Ureter (tissue), 1 donor: ENCODE results near the gene KANK3. TPM values are rescaled to one million over a fixed set of nuclear protein-coding genes. Genes with fewer than 3 reads are reported as not detected.
A peak's percentile ranks its signal among the peaks of the same experiment; 100 is the strongest.
"Not testable (repeated sequence)": the region's sequence is repeated elsewhere in the genome, so short reads cannot be mapped to it uniquely, and the experiment has no call there.

Source experiments
- DNase-seq: peaks from one replicate; pipeline ENCODE4 v3.0.0-alpha.2; 2020; ENCODE audit warnings: low spot score
- total RNA-seq: library from RNA; stranded (reverse); gene quantifications from one replicate; pipeline ENCODE4 v1.2.4, GENCODE V29; 2023
- donor health status: DM: yes; HTN: yes; CAD: no.

The KANK3 gene
- total RNA-seq, 1 donor from 2014 or later = 12.8 TPM

DNA sequence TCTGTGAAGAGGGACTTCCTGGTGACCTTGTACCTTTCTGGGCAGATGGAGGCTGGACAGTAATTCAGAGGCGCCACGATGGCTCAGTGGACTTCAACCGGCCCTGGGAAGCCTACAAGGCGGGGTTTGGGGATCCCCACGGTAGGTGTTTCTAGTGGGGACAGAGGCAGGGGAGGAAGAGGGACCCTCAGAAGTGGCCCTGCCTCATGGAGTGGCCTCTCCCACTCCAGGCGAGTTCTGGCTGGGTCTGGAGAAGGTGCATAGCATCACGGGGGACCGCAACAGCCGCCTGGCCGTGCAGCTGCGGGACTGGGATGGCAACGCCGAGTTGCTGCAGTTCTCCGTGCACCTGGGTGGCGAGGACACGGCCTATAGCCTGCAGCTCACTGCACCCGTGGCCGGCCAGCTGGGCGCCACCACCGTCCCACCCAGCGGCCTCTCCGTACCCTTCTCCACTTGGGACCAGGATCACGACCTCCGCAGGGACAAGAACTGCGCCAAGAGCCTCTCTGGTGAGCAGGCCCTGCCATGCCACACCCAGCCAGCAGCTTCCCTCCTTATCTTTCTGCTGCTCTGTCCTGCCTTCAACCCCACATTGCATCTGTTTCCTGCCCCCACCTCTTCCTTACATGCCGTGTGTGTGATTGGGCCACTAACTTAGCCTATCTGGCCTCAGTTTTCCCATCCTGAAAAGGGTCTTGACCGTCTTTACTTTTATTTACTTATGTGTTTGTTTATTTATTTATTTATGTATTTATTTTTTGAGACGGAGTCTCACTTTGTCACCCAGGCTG, 28.1 kb upstream of the KANK3 start:
- no peak for DNase-seq

DNA sequence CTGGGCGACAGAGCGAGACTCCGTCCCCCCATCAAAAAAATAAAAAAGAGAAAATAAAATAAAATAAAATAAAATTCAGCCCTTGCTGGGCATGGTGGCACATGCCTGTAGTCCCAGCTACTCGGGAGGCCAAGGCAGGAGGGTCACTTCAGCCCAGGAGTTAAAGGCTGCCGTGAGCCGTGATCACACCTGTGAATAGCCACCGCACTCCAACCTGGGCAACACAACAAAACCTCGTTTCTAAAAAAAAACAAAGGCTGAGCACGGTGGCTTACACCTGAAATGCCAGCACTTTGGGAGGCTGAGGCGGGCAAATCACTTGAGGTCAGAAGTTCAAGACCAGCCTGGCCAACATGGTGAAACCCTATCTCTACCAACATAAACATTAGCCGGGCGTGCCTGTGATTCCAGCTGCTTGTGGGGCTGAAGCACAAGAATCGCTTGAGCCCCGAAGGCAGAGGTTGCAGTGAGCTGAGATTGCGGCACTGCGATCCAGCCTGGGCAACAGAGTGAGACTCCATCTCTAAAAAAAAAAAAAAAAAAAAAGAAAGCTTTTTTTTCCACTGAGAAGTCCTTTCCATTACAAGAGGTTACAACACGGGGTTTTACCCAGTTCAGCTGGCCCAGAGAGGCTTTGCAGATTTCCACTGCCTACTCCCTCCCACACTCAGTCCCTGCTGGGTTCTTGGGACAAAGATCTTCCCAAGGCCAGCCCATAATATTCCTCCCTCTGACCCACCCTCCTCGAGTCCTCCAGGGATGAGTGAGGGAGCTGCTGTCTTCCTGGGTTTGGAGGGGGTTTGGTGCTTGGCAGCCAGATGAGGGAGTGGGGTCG, 27.3 kb upstream of the KANK3 start:
- no peak for DNase-seq

GRCh38 chr19:8367327-8368001, 24.4 kb upstream of the KANK3 start:
- DNase-seq = peak; percentile 88

- no peak for DNase-seq
Observed at GRCh38 chr19:8366961-8367326, 23.9 kb upstream of the KANK3 start.

DNA sequence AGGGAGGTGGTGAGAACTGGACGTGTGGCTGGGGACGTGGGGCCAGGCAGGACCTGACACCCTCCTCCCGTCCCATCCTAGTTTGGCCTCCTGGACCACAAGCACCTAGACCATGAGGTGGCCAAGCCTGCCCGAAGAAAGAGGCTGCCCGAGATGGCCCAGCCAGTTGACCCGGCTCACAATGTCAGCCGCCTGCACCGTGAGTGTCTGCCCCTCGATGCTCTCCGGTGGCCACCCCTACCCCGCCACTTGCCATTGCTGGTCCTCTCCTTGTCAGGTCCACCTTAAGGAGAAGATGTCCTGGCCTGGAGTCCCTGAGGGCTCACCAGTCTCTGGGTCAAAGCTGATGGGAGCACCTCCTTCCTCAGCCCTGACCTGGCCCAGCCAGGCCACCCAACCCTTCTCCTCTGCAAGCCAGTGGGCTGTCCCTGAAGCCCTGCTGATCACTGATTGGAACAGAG, 23.1 kb upstream of the KANK3 start:
- no peak for DNase-seq

DNA sequence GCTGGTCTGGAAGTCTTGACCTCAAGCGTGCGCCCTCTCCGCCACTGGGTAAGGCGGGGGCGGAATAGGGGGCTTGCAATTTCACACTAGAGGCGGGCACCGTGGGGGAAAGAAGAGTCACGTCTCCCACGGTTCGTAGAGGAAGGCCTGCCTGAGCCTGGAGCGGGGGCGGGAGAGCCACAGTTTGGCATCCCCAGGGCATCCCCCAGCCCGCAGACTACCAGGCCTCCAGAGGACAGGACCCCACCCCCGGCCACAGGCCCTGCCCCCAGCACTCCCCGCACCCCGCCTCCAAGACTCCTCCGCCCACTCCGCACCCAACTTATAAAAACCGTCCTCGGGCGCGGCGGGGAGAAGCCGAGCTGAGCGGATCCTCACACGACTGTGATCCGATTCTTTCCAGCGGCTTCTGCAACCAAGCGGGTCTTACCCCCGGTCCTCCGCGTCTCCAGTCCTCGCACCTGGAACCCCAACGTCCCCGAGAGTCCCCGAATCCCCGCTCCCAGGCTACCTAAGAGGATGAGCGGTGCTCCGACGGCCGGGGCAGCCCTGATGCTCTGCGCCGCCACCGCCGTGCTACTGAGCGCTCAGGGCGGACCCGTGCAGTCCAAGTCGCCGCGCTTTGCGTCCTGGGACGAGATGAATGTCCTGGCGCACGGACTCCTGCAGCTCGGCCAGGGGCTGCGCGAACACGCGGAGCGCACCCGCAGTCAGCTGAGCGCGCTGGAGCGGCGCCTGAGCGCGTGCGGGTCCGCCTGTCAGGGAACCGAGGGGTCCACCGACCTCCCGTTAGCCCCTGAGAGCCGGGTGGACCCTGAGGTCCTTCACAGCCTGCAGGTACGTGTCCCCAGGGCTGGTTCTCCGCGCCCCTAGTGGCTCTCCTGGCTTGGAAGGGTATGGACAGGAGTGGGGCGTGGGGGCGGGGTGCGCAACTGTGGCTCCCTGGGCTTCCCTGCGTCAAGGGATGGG, 21.0 kb upstream of the KANK3 start, which contains the start of gene ANGPTL4:
TSS of gene ANGPTL4 (plus strand) at position 353 of the 969 bp plus-strand sequence. CDS start at position 520, 167 bp downstream.
- DNase-seq = peak; percentile 80

- peak; percentile 95 for DNase-seq
Observed at GRCh38 chr19:8361921-8362793, 19.1 kb upstream of the KANK3 start.

GRCh38 chr19:8360196-8360595, 17.1 kb upstream of the KANK3 start:
- DNase-seq = no peak

DNA sequence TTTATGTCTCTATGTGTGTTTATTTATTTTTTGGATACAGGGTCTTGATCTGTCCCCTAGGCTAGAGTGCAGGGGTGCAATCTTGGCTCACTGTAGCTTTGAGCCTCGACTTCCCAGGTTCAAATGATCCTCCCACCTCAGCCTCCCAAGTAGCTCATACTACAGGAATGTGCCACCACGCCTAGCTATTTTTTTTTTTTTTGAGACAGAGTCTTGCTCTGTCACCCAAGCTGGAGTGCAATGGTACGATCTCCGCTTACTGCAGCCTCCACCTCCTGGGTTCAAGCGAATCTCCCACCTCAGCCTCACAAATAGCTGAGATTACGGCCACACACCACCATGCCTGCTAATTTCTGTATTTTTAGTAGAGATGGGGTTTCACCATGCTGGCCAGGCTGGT, 15.9 kb upstream of the KANK3 start:
- no peak for DNase-seq

DNA sequence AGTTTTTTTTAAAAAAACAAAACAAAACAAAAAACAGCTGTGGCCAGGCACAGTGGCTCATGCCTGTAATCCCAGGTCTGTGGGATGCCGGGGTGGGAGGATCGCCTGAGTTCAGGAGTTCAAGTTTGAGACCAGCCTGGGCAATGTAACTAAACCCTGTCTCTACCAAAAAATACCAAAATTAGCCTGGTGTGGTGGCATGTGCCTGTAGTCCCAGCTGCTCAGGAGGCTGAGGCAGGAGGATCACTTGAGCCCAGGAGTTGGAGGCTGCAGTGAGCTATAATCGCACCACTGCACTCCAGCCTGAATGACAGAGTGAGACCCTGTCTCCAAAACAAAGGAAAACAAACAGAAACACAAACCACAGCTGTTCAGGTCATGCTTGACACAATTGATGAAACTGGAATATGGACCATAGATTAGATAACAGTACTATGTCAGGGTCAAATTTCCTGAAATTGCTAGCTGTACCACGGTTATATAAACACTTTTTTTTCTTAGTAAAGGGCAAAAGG, 14.0 kb upstream of the KANK3 start:
- no peak for DNase-seq

DNA sequence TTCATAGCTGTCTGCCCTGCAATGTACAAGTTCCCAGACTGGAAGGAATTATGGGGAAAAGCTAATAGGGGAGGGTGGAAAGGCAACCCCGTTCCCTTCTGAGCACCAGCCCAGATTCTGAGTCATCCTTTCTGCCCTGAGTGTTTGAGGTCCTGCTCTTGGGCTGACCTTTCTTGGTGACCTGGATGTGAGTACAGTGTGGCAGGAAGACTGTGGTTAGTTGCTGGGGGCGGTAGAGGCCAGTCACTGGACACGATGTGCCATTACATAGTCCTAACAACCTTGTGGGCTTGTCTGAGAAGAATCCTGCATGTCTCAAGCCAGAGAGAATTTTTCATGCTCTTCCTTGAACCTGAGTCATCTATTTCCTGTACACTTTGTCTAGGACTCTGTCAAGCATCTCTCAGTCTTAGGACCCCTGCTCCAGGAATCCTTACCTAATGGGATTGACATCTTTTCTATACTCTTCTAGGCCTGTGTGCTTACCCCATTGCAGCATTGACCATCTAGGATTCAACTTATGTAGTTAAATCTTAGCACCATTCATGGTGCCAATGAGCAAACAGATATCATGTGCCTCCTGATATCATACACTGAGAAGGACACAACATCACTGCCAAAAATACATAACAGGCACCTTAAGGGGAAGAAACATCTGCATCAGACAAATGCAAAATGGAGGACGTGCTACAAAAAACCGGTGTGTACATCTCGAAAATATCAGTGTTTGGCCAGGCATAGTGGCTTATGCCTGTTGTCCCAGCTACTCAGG, 12.8 kb upstream of the KANK3 start:
- DNase-seq = no peak

GRCh38 chr19:8352845-8353244, 9.8 kb upstream of the KANK3 start:
- DNase-seq = not testable (repeated sequence)

- DNase-seq = no peak
Observed at GRCh38 chr19:8352134-8352827, 9.2 kb upstream of the KANK3 start.

DNA sequence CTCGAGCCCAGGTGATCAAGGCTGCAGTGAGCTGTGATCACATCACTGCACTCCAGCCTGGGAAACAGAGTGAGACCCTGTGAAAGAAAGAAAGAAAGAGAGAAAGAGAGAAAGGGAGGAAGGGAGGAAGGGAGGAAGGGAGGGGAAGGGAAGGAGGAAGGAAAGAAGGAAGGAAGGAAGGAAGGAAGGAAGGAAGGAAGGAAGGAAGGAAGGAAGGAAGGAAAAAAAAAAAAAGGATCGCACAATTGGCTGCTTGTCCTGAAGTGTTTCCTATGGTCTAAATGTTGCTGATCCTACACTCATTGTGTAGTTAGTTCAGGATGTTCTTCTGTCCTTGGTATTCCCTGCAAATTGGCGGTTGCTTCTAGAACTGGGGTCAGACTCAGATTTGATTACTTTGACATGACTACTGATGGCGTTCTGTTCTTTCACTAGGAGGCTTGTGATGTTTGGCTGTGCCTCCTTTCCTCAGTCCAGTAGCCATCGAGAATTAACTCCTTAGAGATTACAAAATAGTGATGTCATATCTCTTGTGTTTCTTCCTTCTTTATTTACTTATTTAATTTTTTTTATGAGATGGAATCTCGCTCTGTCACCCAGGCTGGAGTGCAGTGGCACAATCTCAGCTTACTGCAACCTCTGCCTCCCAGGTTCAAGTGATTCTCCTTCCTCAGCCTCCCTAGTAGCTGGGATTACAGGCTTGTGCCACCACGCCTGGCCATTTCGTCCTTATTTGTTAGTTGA, 6.7 kb upstream of the KANK3 start:
- DNase-seq = not testable (repeated sequence)

DNA sequence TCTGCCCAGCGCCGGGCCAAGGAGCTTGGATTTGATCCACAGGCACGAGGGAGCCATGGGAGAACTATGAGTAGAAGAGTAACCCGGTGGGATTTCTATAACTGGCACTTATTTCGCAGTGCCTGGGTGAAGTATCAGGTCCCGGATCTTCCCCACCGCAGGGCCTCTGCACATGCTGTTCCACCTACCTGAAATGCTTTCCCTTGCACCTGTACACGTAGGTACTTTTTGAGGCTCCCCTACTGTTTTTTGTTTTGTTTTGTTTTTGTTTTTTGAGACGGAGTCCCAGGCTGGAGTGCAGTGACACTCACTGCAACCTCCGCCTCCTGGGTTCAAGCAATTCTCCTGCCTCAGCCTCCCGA, 402 bp upstream of the KANK3 start:
- no peak for DNase-seq

GRCh38 chr19:8342316-8342683, 762 bp downstream of the KANK3 start:
- DNase-seq = no peak

DNA sequence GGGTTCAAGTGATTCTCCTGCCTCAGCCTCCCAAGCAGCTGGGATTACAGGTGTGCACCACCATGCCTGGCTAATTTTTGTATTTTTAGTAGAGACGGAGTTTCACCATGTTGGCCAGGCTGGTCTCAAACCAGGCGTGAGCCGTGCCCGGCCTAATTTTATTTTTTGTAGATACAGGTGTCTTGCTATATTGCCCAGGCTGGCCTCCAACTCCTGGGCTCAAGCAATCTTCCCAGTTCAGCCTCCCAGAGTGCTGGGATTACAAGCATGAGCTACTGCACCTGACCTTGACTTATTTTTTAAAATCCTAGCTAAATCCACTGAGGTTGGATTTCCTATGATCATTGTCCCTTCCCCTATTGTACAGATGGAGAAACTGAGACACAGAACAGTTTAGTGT, 1.6 kb downstream of the KANK3 start:
- DNase-seq = not testable (repeated sequence)
